Ishikawa (cell line): ENCODE data around the gene KLF6.

Experiments
- CEBPB ChIP-seq: IDR thresholded peaks from 2 replicates; pipeline ENCODE4 v1.6.1; 2012
- CREB1 ChIP-seq: IDR thresholded peaks from 2 replicates; pipeline ENCODE4 v1.6.1; 2012; ENCODE audit warnings: low read depth
- EGR1 ChIP-seq: IDR thresholded peaks from 2 replicates; pipeline ENCODE4 v1.6.1; 2012
- EP300 ChIP-seq: IDR thresholded peaks from 2 replicates; pipeline ENCODE4 v1.6.1; 2012; ENCODE audit warnings: borderline replicate concordance
- FOXM1 ChIP-seq: IDR thresholded peaks from 2 replicates; pipeline ENCODE4 v1.6.1; 2012; ENCODE audit warnings: low read depth, borderline replicate concordance
- NFIC ChIP-seq: IDR thresholded peaks from 2 replicates; pipeline ENCODE4 v1.6.1; 2012
- RAD21 ChIP-seq: IDR thresholded peaks from 2 replicates; pipeline ENCODE4 v1.6.1; 2012; ENCODE audit warnings: low read depth
- TAF1 ChIP-seq: IDR thresholded peaks from 2 replicates; pipeline ENCODE4 v1.6.1; 2012; ENCODE audit warnings: low read depth, mild to moderate bottlenecking
- TCF12 ChIP-seq: IDR thresholded peaks from 2 replicates; pipeline ENCODE4 v1.6.1; 2012; ENCODE audit warnings: low read depth
- TEAD4 ChIP-seq: IDR thresholded peaks from 2 replicates; pipeline ENCODE4 v1.6.1; 2012
- YY1 ChIP-seq: IDR thresholded peaks from 2 replicates; pipeline ENCODE4 v1.6.1; 2012; ENCODE audit warnings: low read depth
- ZBTB7A ChIP-seq: IDR thresholded peaks from 2 replicates; pipeline ENCODE4 v1.6.1; 2012; ENCODE audit warnings: low read depth
- TF ChIP-seq, protein P1 (sequence below): IDR thresholded peaks from 2 replicates; pipeline ENCODE4 v1.6.1; 2012
- TF ChIP-seq, protein P2 (sequence below): IDR thresholded peaks from 2 replicates; pipeline ENCODE4 v1.6.1; 2012; ENCODE audit warnings: low read depth, mild to moderate bottlenecking
- TF ChIP-seq, protein P3 (sequence below): IDR thresholded peaks from 2 replicates; pipeline ENCODE4 v1.6.1; 2012

Gene KLF6

DNA sequence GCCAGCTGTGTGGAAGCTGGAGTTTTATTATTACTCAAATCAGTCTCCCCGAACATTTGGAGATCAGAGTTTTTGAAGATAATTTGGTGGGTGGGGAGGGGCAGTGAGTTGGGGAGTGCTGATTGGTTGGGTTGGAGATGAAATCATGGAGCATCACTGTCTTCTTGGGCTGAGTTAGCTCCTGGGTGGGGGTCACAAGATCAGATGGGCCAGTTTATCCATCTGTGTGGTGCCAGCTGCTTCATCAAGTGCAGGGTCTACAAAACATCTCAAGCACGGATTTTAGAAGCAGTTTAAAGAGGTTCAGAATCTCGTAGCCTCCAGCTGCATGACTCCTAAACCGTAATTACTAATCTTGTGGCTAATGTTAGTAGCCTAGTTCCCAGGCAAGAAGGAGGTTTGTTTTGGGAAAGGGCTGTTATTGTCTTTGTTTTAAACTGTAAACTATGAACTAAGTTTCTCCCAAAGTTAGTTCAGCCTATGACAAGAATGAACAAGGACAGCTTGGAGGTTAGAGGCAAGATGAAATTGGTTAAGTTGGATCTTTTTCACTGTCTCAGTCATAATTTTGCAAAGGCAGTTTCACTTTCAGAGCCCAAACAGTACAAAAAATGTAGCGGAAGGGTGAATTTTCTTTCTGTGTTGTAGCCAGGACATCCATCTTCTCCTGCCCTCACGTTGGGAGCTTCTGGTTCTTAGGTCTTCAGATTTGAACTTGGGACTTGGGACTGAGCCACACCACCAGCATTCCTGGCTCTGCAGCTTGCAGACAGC is 43.1 kb downstream of the KLF6 start:
- TF ChIP-seq ZBTB7A (no peak), NFIC (no peak), TEAD4 (no peak), FOXM1 (no peak), EP300 (no peak)
- TF ChIP-seq, protein P1, sequence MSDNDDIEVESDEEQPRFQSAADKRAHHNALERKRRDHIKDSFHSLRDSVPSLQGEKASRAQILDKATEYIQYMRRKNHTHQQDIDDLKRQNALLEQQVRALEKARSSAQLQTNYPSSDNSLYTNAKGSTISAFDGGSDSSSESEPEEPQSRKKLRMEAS: no peak
- TF ChIP-seq, protein P2, sequence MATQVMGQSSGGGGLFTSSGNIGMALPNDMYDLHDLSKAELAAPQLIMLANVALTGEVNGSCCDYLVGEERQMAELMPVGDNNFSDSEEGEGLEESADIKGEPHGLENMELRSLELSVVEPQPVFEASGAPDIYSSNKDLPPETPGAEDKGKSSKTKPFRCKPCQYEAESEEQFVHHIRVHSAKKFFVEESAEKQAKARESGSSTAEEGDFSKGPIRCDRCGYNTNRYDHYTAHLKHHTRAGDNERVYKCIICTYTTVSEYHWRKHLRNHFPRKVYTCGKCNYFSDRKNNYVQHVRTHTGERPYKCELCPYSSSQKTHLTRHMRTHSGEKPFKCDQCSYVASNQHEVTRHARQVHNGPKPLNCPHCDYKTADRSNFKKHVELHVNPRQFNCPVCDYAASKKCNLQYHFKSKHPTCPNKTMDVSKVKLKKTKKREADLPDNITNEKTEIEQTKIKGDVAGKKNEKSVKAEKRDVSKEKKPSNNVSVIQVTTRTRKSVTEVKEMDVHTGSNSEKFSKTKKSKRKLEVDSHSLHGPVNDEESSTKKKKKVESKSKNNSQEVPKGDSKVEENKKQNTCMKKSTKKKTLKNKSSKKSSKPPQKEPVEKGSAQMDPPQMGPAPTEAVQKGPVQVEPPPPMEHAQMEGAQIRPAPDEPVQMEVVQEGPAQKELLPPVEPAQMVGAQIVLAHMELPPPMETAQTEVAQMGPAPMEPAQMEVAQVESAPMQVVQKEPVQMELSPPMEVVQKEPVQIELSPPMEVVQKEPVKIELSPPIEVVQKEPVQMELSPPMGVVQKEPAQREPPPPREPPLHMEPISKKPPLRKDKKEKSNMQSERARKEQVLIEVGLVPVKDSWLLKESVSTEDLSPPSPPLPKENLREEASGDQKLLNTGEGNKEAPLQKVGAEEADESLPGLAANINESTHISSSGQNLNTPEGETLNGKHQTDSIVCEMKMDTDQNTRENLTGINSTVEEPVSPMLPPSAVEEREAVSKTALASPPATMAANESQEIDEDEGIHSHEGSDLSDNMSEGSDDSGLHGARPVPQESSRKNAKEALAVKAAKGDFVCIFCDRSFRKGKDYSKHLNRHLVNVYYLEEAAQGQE: no peak
- TF ChIP-seq, protein P3, sequence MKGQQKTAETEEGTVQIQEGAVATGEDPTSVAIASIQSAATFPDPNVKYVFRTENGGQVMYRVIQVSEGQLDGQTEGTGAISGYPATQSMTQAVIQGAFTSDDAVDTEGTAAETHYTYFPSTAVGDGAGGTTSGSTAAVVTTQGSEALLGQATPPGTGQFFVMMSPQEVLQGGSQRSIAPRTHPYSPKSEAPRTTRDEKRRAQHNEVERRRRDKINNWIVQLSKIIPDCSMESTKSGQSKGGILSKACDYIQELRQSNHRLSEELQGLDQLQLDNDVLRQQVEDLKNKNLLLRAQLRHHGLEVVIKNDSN: no peak

DNA sequence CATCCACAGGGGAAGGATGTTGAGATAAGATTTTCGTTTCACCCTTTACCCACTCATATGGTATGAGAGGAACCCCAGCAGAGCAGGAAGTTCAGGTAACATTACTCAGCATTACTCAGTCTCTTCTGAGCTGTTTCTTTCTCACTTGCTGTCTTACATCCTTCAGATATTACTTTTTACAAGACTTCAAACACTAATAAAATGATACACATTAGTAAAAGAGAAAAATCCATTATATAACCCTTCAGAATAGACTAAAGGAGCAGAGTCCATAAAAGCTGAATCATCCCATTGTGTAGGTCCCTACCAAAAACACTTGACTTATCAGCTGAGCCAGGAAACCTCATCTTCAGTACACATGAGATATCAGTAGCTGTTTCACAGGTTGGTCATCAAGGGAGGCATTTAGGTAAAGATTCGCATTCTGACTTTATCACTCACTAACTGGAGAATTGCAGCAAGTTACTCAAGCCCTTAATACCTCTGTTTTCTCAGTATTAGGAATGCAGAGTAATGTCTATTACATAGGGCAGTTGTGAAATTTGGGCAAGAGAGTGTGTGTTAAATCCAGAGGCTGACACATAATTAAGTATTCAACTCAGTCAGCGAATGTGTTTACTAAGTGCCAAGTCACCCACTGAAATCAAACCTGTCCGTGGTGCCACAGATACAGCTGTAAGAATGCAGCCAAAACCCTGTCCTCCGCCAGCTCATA is 44.7 kb downstream of the KLF6 start:
- TF ChIP-seq EGR1 (no peak), ZBTB7A (no peak), CEBPB (no peak), FOXM1 (no peak), YY1 (no peak), RAD21 (no peak), TEAD4 (no peak), CREB1 (no peak), TAF1 (no peak), NFIC (no peak), TCF12 (no peak), EP300 (no peak)
- TF ChIP-seq, protein P1: no peak
- TF ChIP-seq, protein P3: no peak
- TF ChIP-seq, protein P2: no peak

DNA sequence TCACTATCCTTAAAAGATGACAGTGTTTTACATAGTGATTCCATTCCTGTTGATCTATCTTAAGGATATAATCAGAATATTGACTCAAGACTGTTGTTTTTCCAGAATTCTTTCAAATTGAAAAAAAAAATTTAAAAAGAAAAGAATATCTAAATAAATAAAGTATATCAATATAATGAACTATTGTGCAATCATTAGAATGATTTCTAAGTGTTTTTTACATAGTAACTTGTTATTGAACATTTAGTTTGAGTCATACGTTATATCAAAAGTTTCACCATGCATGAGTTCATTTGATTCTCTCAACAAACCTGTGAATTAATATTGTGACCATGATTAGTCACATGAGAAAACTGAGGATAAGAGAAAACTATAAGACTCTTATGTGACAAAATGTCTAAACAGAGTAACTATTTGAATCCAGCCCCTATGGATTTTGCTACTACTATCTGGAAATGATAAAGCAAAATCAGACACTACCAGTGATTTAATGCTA is 46.1 kb downstream of the KLF6 start:
- TF ChIP-seq CEBPB (no peak), EGR1 (no peak), TAF1 (no peak), TEAD4 (no peak), CREB1 (no peak), YY1 (no peak), TCF12 (no peak), ZBTB7A (no peak), FOXM1 (no peak), RAD21 (no peak)
- TF ChIP-seq, protein P3: no peak
- TF ChIP-seq, protein P1: no peak

DNA sequence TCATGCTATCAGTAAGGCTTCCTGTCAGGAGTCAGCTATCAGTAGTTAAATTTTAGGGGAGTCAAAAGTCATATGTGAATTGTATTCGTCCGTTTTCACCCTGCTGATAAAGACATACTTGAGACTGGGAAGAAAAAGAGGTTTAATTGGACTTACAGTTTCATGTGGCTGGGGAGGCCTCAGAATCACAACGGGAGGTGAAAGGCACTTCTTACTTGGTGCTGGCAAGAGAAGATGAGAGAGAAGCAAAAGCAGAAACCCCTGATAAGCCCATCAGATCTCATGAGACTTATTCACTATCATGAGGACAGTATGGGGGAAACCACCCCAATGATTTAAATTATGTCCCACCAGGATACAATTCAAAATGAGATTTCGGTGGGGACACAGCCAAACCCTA is 47.1 kb downstream of the KLF6 start:
- TF ChIP-seq CREB1 (no peak), EP300 (no peak), TAF1 (no peak), ZBTB7A (no peak), NFIC (no peak), CEBPB (no peak), RAD21 (no peak), FOXM1 (no peak), TEAD4 (no peak), EGR1 (no peak), TCF12 (no peak), YY1 (no peak)
- TF ChIP-seq, protein P1: no peak
- TF ChIP-seq, protein P2: no peak
- TF ChIP-seq, protein P3: no peak
